ENCODE results near the gene MRPL54.

MRPL54 gene

DNA sequence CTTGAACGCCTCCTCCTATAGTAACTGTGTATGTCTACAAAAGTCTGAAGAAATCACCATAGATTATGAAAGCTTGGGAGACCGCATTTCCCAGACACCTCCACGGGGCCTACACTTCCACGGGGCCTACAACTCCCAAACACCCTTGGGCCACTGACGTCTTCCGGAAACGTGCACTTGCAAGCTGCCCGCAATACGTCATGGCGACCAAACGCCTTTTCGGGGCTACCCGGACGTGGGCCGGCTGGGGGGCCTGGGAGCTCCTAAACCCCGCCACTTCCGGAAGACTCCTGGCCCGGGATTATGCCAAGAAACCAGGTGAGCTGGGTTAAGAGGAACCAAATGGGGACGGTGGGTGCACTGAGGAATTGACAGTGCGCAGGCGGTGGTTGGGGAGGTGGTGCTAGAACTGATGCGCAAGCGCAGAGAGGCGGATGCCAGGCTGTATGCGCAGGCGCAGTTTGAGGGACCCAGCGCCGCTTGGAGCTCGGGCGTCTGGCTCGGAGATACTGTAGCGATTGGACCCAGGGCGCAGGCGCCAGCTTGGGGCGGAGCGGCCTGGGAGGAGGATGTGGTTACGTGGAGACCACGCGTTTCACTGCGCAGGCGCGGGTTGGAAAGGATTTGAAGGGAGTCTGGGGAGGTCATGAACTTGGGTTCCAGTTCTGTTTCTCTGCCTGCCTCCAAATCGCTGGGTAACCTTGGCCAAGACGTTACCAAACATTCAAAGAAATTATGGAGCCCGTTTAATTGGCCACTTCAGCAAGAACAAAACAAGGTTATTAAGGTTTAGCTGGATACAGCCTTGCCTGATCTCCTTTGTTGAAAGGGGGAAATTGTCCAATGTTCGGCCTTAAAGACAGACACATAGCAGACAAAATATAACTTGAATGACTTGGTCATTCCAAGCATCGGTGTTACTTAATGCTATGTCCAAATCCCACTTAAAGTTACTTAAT, at the start of gene MRPL54:
MRPL54 (plus strand) TSS at position 182 of the 959 bp plus-strand sequence; CDS start at position 201, 19 bp downstream.
- peak; percentile 99 for DNase-seq

DNA sequence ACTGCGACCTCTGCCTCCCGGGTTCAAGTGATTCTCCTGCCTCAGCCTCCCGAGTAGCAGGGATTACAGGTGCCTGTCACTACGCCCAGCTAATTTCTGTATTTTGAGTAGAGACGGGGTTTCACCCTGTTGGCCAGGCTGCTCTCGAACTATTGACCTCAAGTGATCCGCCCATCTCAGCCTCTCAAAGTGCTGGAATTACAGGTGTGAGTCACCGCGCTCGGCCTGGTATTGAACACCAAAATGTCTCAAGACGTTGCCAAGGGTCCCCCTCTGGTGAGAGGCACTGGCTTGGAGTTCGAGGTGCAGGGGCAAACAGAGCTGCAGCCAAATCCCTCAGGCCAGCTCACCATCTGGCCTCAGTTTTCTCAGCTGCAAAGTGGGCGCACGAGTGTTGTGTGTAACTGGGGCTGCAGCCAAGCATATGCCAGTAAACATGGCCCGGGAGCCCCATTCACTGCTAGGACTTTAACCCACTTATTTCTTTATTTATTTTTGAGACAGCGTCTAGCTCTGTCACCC, 46.3 kb upstream of the MRPL54 start:
- no peak for DNase-seq

DNA sequence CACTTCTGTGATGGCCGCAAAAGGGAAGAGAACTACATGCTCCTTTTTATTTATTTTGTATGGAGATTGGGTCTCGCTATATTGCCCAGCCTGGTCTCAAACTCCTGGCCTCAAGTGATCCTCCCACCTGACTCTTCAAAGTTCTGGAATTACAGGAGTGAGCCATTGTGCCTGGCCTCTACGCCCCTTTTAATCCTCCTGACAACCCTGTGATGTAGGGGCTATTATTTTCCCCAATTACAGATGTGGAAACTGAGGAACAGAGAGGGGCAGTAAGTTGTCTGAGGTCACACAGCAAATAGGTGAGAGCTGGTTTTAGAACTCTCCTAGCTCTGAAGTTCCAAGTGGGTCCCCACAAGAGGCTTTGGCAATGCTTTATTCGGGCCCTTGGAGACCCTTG, 42.6 kb upstream of the MRPL54 start:
- no peak for DNase-seq

DNA sequence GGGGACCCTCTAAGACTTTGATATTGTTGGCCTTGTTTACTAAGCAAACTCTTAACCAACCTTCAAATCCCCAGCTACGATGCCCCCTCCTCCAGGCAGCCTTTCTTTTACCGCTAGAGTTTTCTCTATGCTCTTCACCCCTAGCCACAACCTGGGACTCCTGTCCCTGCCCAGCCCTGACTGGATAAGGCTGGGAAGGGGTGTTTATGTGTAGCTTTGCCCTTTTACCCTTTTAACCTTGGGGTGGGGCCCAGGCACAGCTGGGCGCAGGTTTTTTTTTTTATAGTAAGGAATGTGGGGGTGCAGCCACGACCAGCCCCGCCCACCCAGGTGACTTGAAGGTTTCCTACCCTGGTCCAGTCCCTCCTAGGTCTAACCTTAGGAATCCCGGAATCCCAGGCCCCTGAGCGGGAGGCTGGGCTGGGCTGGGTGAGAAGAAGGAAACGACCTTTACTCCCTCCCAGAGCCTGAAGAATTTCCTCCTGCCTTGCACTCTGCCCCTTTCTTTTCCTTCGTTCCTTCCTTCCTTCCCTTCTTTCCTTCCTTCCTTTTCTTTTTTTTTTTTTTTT, 42.0 kb upstream of the MRPL54 start:
- no peak for DNase-seq

DNA sequence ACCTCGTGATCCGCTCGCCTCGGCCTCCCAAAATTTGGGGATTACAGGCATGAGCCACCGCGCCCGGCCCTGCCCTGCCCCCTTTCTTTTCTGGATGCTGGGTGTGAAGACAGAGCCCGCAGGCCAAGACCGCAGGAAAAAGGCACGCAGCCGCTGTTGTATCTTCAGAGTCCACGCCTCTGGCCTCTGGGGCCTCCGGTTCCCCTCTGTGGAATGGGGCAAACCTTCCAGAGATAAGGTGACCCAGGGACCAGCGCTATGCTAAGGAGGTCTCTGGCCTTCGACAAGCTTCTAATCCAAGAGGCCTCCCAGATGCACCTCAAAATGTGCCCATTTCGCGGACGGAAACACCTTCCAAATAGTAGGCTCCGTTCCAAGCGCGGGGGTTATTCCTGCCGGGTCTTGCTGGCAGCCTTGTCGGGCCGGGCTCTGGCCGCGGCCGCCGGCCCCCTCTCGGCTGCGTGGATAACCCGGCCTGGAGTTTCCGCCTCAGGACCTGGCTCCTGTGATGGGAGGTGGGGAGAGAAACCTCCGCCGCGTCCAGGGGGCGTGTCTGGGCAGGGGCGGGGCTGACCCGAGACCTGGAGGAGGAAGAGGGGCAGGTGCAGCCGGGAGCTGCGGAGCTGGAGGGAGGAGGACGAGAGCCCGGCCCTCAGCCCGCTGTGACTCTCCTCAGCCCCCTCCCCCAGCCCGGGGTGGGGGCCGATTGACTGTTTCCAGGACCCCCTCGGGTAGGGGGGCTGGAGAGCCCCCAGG, 41.2 kb upstream of the MRPL54 start:
- DNase-seq = peak; percentile 85 to 86

DNA sequence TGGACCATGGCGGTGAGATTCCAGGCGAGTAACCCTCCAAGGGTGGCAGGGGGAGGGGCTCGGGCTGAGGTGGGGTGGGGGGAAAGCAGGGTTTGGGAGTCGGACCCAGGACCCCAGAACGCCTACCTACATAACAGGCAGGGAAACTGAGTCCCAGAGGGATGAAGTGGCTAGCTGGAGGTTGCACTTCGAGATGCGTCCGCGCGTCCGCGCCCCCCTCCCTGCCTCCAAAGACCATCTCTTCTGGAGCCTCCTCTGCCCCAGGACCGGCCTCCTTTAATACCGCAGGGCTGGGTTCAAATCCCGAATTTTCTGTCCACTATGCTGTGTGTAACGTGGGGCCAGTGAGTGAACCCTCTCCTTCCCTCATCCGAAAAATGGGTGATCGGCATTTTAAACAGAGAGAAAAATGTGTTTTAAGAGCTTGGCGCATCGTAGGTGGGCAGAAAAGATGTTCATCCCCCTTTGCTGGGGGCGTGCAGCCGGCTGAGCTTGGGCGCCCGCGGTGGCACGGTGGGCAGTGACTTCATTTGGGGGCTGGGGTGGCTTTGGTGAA, 40.5 kb upstream of the MRPL54 start:
- DNase-seq = no peak

- DNase-seq = no peak
Measured at GRCh38 chr19:3722443-3723109, 39.9 kb upstream of the MRPL54 start.

- DNase-seq = no peak
Measured at GRCh38 chr19:3723110-3723488, 39.4 kb upstream of the MRPL54 start.

DNA sequence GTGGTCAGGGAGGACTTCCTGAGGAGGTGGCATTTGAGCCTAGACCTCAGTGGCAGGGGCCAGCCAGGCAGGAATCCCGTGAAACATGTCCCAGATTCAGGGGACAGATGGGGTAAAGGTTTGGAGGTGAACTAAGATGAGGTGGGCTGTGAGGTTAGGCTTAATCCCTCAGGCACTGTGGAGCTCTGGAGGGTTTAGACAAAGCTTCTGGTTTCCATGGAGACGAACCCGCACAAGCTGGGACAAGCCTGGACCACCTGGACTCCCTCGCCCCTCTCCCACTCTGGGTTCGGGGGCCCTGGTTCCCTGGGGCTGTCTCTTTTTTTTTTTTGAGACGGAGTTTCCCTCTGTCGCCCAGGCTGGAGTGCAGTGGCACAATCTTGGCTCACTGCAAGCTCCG, 38.6 kb upstream of the MRPL54 start:
- no peak for DNase-seq

DNA sequence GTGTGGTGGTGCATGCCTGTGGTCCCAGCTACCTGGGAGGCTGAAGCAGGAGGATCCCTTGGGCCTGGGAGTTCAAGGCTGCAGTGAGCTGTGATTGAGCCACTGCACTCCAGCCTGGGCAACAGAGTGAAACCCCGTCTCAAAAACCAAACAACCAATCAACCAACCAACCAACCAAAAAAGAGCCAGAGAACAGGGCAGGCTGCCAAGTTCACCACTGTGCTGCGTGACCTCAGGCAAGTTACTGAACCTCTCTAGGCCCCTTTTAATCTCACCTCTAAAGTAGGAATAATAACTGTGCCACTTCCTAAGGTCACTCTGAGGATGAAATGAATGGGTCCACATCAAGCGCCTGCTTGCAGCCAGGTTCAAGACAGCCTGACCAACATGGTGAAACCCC, 37.4 kb upstream of the MRPL54 start:
- DNase-seq = no peak

DNA sequence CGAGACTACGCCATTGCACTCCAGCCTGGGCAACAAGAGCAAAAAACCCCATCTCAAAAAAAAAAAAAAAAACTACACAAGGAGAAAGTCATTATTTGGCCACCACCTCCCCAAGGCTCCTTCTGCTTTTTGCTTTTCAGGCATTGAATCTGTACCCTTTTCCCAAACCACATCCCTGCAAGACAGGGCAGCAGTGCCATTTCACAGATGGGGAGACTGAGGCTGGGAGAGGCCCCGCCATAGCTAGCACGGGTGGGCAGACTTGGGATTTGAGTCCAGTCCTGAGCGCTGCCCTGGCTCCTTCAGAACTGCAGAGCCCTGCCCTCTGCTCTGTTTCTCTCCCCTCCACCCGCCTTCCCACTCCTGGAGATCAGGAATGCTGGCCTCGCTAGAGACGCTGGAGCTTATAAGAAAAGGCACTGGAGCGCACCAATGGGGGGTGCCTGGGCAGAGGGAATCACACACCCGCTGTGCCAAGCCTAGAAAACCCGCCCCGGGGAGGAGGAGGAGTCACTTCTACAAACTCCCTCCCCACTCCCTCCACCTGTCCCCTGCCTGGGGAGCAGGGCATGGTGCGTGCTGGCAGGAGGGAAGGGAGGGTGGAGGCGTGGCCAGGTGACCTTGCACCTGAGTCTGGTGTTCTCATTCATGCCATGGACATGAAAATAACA, 36.7 kb upstream of the MRPL54 start:
- no peak for DNase-seq

DNA sequence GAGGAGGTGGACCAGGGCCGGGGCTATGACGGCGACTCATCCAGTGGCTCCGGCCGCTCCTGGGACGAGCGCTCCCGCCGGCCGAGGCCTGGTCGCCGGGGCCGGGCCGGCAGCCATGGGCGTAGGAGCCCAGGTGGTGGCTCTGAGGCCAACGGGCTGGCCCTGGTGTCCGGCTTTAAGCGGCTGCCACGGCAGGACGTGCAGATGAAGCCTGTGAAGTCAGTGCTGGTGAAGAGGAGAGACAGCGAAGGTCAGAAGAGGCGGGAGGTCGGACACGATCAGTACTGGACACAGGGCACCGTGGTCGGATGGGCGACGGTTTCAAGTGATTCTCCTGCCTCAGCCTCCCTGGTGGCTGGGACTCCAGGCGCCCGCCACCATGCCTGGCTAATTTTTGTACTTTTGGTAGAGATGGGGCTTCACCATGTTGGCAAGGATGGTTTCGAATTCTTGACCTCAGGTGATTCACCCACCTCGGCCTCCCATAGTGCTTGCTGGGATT, 32.0 kb upstream of the MRPL54 start:
- no peak for DNase-seq

DNA sequence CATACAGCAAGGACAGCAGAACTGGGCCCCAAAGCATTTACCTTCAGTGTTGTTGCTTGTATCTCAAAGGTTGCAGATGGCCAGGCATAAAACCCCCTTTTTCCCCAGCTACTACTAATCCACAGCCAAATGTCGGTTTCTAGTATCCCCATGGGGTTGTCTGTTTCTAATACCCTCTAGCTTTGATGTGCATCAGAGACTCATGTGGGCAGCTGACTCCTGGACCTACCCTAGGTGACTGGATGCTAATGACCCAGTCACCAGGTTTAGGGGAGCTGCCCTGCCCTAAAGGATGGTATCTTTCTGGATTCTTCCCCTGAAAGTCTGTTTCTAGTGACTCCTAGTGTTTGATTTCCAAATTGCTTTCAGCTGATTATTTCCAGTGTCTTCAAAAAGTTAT, 30.4 kb upstream of the MRPL54 start:
- no peak for DNase-seq

DNA sequence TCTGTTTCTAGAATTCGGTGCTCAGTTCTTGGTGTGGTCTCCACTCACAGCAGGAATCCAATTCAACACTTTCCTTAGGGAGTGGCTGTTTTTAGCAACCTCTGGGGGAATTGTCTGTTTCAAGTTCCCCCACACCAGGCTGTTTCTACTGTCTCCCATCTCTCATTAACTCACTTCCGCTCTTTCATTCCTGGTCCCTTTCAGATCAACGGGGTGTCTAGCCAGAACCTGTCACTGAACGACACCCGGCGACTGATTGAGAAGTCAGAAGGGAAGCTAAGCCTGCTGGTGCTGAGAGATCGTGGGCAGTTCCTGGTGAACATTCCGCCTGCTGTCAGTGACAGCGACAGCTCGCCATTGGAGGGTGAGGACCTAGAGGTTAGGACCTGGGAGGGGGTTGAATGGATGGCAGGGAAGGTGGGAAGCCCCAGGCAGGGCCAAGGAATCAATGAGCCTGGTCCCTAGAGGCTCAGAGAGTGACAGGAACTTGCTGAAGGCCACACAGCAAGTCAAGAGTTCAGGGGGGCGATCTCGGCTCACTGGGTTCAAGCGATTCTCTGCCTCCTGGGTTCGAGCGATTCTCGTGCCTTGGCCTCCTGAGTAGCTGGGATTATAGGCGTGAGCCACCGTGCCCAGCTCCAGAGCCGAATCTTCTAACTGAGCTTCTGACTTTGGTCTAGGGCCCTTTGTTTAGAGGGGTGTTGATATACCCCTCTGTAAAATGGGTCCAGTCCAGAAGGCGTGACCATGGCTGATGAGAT, 28.8 kb upstream of the MRPL54 start:
- DNase-seq = no peak

DNA sequence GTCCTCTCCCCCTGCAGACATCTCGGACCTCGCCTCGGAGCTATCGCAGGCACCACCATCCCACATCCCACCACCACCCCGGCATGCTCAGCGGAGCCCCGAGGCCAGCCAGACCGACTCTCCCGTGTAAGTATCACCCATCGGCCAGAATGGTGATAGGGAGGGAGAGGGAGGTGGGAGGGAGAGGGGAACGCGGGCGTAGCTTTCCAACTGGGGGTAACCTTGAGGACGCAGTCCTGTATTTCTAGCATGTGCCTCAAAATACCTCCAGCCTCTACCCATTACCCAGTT, 28.2 kb upstream of the MRPL54 start:
- no peak for DNase-seq

- DNase-seq = no peak
Measured at GRCh38 chr19:3736106-3736724, 26.3 kb upstream of the MRPL54 start.

DNA sequence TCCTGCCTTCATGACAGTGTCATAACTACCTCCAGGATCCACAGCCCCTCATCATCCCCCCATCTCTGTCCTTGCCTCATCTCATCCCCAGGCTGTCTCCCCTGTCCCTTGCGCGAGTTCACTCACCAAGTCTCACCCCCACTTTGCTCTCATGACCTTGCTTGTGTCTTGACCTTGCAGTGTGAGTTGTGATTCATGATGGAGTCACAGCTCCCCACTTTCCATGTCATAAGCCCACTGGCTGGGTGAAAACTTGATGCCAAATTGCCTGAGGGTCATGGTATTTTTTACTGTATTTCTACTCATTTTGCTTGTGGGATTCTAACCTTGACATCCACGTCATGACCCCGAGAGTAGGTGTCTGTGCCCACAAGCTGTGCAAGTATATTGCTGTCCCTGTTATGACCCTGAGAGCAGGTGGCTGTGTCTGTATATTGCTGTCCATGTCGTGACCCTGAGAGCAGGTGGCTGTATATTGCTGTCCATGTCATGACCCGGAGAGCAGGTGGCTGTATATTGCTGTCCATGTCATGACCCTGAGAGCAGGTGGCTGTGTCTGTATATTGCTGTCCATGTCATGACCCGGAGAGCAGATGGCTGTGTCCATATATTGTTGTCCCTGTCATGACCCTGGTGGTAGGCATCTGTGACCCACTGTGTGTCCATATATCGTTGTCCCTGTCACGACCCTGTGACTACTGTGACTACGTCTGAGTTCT, 24.8 kb upstream of the MRPL54 start:
- no peak for DNase-seq

- no peak for DNase-seq
Measured at GRCh38 chr19:3738477-3739220, 23.8 kb upstream of the MRPL54 start.

DNA sequence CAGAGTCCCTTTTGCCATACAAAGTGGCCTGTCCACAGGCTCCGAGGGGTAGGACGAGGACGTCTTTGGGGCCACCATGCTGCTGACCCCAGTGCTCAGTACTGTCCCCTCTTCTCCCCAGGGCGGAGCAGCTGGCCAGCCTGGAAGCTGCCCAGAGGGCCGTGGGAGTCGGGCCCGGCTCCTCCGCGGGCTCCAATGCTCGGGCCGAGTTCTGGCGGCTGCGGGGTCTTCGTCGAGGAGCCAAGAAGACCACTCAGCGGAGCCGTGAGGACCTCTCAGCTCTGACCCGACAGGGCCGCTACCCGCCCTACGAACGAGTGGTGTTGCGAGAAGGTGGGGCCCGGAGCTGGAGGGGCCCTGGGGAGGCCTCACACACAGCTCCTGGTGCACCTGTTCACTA, 22.1 kb upstream of the MRPL54 start:
- no peak for DNase-seq

Measured in activated CD4-positive, alpha-beta T cell treated with anti-CD3 and anti-CD28 coated beads for 4 hours (primary cell).